Panc1 (cell line): ENCODE measurements around the gene MYCBPAP. TPM values are rescaled to one million over a fixed set of nuclear protein-coding genes. Genes with fewer than 3 reads are reported as not detected.

Experiments used
- ATAC-seq: fragments of 200-7000 bp; cut with Tn5 transposase; 2 replicates; pipeline ENCODE4 v1.9.1; 2020; ENCODE audit warnings: mild to moderate bottlenecking, moderate library complexity
- BruUV-seq: library from RNA; stranded (reverse); fragments of 400-500 nt; replicated peaks from 2 replicates; lab custom pipeline; 2021; lab: Mats Ljungman, UMichigan
- CTCF ChIA-PET: fragments of 300-600 bp; sonication (Branson Sonifier 250); formaldehyde crosslinking; loops from one replicate; lab custom pipeline; 2022; ENCODE audit warnings: antibody characterized with exemption; lab: Charles Lee
- POLR2A ChIA-PET: fragments of 300-600 bp; sonication (Branson Sonifier 250); formaldehyde crosslinking; loops from one replicate; lab custom pipeline; 2022; ENCODE audit warnings: antibody characterized with exemption; lab: Charles Lee
- DNase-seq: peaks from one replicate; pipeline ENCODE4 v3.0.0-alpha.2; 2010; ENCODE audit warnings: low read depth, low spot score
- H3K27ac ChIP-seq: 2 replicates; pipeline ENCODE4 v1.5.1; 2011; ENCODE audit warnings: mild to moderate bottlenecking, low read length, inconsistent platforms
- H3K27me3 ChIP-seq: fragments of 200-500 bp; sonication (Bioruptor generic); 2 replicates; pipeline ENCODE4 v1.6.0; 2014; ENCODE audit warnings: low read length, inconsistent platforms; ENCODE audit not compliant: control insufficient read depth, insufficient read depth
- H3K36me3 ChIP-seq: fragments of 200-500 bp; sonication (Bioruptor generic); 2 replicates; pipeline ENCODE4 v1.5.1; 2014; ENCODE audit warnings: inconsistent platforms, mild to moderate bottlenecking, low read length, moderate library complexity; ENCODE audit not compliant: control insufficient read depth, insufficient read depth
- H3K4me1 ChIP-seq: 2 replicates; pipeline ENCODE4 v1.5.1; 2011; ENCODE audit warnings: inconsistent platforms, mild to moderate bottlenecking, low read length, moderate library complexity; ENCODE audit not compliant: control insufficient read depth, insufficient read depth
- H3K4me3 ChIP-seq, 2 experiments: 2 replicates each; pipeline ENCODE4 v1.5.1; 2011 to 2012; ENCODE audit warnings: low read depth in 2 of 2, low read length in 2 of 2, mild to moderate bottlenecking in 2 of 2, inconsistent platforms in 1 of 2, moderate library complexity in 1 of 2
- H3K9me3 ChIP-seq: fragments of 200-500 bp; sonication (Bioruptor generic); 2 replicates; pipeline ENCODE4 v1.5.1; 2014; ENCODE audit warnings: low read depth, mild to moderate bottlenecking, inconsistent platforms, low read length, moderate library complexity; ENCODE audit not compliant: control insufficient read depth, insufficient read depth
- CTCF ChIP-seq: fragments of 450-650 bp; IDR thresholded peaks from 2 replicates; pipeline ENCODE4 v1.5.1; 2017; ENCODE audit warnings: mild to moderate bottlenecking
- POLR2AphosphoS5 ChIP-seq: IDR thresholded peaks from 2 replicates; pipeline ENCODE4 v1.6.1; 2012; ENCODE audit warnings: mild to moderate bottlenecking, low read depth, low read length, moderate library complexity
- SIN3A ChIP-seq: IDR thresholded peaks from 2 replicates; pipeline ENCODE4 v1.6.1; 2012; ENCODE audit warnings: low read depth, mild to moderate bottlenecking, low read length, moderate library complexity, borderline replicate concordance; ENCODE audit not compliant: insufficient read depth
- TCF7L2 ChIP-seq: IDR thresholded peaks from 2 replicates; pipeline ENCODE4 v1.6.1; 2011; ENCODE audit warnings: mild to moderate bottlenecking, low read depth, low read length, inconsistent platforms
- in situ Hi-C: cut with HindIII; loops from 2 replicates; pipeline ENCODE4 v1.10.0; 2016; ENCODE audit warnings: low sequenced_read_pairs, low pct_unique_long_range_greater_than_20kb
- intact Hi-C: fragments of 100-400 bp; cut with micrococcal nuclease; formaldehyde crosslinking; loops from one replicate; pipeline ENCODE4 v1.10.0; 2022; ENCODE audit not compliant: unreplicated experiment
- total RNA-seq: library from RNA; stranded (reverse); gene quantifications from one replicate; pipeline ENCODE4 v1.2.1, GENCODE V29; 2021; ENCODE audit not compliant: unreplicated experiment
- TF ChIP-seq, protein P1 (sequence below), 2 experiments: IDR thresholded peaks; 2 replicates each; pipeline ENCODE4 v1.6.1; 2011 to 2012; ENCODE audit warnings: low read depth in 2 of 2, control low read depth in 1 of 2, low read length in 1 of 2, mild to moderate bottlenecking in 1 of 2, moderate library complexity in 1 of 2; ENCODE audit not compliant: insufficient read depth in 1 of 2

The MYCBPAP gene
- total RNA-seq, 1 experiment from 2014 or later, result 2.2 TPM

DNA sequence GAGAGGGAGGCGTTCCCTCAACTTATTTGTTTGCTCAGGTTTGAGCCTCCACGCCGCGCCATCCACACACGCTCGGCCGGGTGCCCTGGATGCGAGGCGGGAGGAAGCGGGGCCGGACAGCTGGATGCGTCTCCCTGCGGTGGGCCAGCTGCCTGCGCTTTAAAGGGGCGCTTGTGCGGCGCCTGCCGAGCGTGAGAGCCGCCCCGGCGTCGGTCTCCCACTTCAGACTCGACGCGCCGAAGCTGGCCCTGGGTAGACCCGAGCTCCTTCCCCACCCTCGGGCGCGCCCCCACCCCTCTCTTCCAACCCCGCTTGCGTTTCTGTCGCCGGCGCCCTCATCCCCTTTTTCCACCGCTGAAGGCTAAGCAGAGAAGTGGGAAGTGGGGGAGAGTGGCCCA is 39.0 kb upstream of the MYCBPAP start:
- H3K27ac ChIP-seq, result no peak overlapping the region
- ChIA-PET POLR2A (no interaction called here), CTCF (no interaction called here)
- no peak for DNase-seq
- ATAC-seq, result no peak
- no TSS peak for BruUV-seq
- TF ChIP-seq SIN3A (no peak), TCF7L2 (no peak), POLR2AphosphoS5 (no peak), CTCF (no peak)
- TF ChIP-seq, protein P1, sequence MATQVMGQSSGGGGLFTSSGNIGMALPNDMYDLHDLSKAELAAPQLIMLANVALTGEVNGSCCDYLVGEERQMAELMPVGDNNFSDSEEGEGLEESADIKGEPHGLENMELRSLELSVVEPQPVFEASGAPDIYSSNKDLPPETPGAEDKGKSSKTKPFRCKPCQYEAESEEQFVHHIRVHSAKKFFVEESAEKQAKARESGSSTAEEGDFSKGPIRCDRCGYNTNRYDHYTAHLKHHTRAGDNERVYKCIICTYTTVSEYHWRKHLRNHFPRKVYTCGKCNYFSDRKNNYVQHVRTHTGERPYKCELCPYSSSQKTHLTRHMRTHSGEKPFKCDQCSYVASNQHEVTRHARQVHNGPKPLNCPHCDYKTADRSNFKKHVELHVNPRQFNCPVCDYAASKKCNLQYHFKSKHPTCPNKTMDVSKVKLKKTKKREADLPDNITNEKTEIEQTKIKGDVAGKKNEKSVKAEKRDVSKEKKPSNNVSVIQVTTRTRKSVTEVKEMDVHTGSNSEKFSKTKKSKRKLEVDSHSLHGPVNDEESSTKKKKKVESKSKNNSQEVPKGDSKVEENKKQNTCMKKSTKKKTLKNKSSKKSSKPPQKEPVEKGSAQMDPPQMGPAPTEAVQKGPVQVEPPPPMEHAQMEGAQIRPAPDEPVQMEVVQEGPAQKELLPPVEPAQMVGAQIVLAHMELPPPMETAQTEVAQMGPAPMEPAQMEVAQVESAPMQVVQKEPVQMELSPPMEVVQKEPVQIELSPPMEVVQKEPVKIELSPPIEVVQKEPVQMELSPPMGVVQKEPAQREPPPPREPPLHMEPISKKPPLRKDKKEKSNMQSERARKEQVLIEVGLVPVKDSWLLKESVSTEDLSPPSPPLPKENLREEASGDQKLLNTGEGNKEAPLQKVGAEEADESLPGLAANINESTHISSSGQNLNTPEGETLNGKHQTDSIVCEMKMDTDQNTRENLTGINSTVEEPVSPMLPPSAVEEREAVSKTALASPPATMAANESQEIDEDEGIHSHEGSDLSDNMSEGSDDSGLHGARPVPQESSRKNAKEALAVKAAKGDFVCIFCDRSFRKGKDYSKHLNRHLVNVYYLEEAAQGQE (IDR thresholded peaks at IDR 0.05; ENCODE audit: insufficient read depth in 1 of 2, low read depth in 2 of 2, low read length in 1 of 2), result no peak
- intact Hi-C loops (no loop called here), in situ Hi-C loops (no loop called here)
- H3K36me3 ChIP-seq, result no peaks in the 10 kb centered on the region
- no peak overlapping the region for H3K4me3 ChIP-seq
- no peaks in the 10 kb centered on the region for H3K27me3 ChIP-seq
- no peaks in the 10 kb centered on the region; the same call in 1 of the 2 replicates for H3K4me1 ChIP-seq
- no peaks in the 10 kb centered on the region for H3K9me3 ChIP-seq

- H3K9me3 ChIP-seq, result no peaks in the 10 kb centered on the region
- no peak overlapping the region for H3K27ac ChIP-seq
- intact Hi-C loops, result no loop called here
- CTCF ChIA-PET, result no interaction called here
- H3K27me3 ChIP-seq, result no peaks in the 10 kb centered on the region
- no TSS peak for BruUV-seq
- H3K4me1 ChIP-seq, result no peaks in the 10 kb centered on the region; the same call in 1 of the 2 replicates
- ATAC-seq, result no peak
- TF ChIP-seq POLR2AphosphoS5 (no peak), CTCF (no peak), SIN3A (no peak), TCF7L2 (no peak)
- TF ChIP-seq, protein P1 (IDR thresholded peaks at IDR 0.05; ENCODE audit: insufficient read depth in 1 of 2, low read depth in 2 of 2, low read length in 1 of 2), result no peak
- H3K4me3 ChIP-seq, result no peak overlapping the region
- H3K36me3 ChIP-seq, result no peaks in the 10 kb centered on the region
- DNase-seq, result no peak
- in situ Hi-C loops, result no loop called here
- POLR2A ChIA-PET, result no interaction called here
These were observed 38.5 kb upstream of the MYCBPAP start for GRCh38 chr17:50469671-50470305.
